ENCODE data around the gene FCHSD2. TPM values are rescaled to one million over a fixed set of nuclear protein-coding genes. Genes with fewer than 3 reads are reported as not detected.

Gene FCHSD2
- total and polyA plus RNA-seq, 4 donors, result 7.6 to 18.7 (median 9.9) TPM

DNA sequence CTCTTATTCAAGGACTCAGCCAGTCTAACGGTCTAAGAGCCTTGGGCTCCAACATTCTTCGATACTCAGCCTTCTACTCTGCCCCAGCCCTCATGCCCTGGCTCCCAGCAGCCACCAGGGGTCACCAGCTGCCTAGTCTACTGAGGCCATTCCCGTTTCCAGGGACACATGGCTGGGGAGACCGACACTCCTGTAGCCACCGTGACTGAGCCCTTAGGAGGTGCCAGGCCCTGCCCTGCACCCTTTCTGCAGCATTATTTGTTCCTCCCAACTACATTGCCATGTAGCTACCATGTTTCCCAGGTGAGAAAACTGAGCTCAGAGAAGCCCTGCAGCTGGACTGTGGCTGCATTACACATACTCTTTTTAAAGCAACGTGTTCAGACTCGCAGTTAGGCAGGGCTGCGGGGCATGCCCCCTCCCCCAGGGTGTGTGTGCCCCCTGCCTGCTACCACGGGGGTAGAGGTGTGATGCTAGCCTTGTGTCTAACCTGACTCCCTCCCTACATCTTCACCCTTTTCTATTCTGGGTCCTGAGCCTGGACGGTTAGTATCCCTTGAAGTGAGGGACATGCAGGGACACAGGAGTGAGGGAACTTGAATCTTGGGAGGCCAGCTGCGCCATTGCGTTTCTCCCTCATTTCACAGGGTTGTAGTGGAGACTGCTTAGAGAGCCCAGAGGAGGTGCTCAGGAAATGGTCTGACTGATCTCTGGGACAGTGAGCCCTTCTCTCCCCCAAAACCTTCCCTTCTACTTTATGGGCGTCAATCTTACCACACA lies 310.4 kb downstream of the FCHSD2 start:
- Histone ChIP-seq H3K27ac (ENCODE audit: low read depth in 1 of 2, low read length in 2 of 2) (peak overlapping the region; percentile 6 to 50), H3K9ac (ENCODE audit: low read depth in 1 of 2, low read length in 2 of 2) (no peak overlapping the region), H3K9me3 (ENCODE audit: control insufficient read depth in 4 of 4, low read length in 3 of 4) (no peaks in the 10 kb centered on the region), H3K4me3 (ENCODE audit: low read depth in 1 of 3, low read length in 3 of 3) (no peak overlapping the region), H3K36me3 (ENCODE audit: control insufficient read depth in 4 of 4, insufficient read depth in 3 of 4, low read depth in 1 of 4, low read length in 3 of 4) (peaks cover 0 to 2% (median 0%) of the 10 kb centered on the region in 4 donors), H3K27me3 (ENCODE audit: control insufficient read depth in 4 of 4, insufficient read depth in 4 of 4, low read length in 3 of 4) (no peaks in the 10 kb centered on the region), H3K4me1 (ENCODE audit: control insufficient read depth in 4 of 4, insufficient read depth in 4 of 4, low read length in 3 of 4) (peaks cover 0 to 23% (median 17%) of the 10 kb centered on the region in 4 donors)
- TF ChIP-seq SP1 (IDR thresholded peaks at IDR 0.05) (no peak), FOXA2 (IDR thresholded peaks at IDR 0.05) (no peak), RAD21 (IDR thresholded peaks at IDR 0.05) (peak; percentile 95 to 97), HNF4A (conservative IDR thresholded peaks at IDR 0.05) (no peak), FOXA1 (IDR thresholded peaks at IDR 0.05) (no peak), JUND (IDR thresholded peaks at IDR 0.05) (no peak), RXRA (IDR thresholded peaks at IDR 0.05) (peak in 1 of 2 donors; percentile 23), GABPA (IDR thresholded peaks at IDR 0.05 in 1 of 2, conservative IDR thresholded peaks at IDR 0.05 in 1 of 2) (no peak)
- TF ChIP-seq, protein P1, sequence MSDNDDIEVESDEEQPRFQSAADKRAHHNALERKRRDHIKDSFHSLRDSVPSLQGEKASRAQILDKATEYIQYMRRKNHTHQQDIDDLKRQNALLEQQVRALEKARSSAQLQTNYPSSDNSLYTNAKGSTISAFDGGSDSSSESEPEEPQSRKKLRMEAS (IDR thresholded peaks at IDR 0.05), result no peak
- TF ChIP-seq, protein P2, sequence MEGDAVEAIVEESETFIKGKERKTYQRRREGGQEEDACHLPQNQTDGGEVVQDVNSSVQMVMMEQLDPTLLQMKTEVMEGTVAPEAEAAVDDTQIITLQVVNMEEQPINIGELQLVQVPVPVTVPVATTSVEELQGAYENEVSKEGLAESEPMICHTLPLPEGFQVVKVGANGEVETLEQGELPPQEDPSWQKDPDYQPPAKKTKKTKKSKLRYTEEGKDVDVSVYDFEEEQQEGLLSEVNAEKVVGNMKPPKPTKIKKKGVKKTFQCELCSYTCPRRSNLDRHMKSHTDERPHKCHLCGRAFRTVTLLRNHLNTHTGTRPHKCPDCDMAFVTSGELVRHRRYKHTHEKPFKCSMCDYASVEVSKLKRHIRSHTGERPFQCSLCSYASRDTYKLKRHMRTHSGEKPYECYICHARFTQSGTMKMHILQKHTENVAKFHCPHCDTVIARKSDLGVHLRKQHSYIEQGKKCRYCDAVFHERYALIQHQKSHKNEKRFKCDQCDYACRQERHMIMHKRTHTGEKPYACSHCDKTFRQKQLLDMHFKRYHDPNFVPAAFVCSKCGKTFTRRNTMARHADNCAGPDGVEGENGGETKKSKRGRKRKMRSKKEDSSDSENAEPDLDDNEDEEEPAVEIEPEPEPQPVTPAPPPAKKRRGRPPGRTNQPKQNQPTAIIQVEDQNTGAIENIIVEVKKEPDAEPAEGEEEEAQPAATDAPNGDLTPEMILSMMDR (IDR thresholded peaks at IDR 0.05; ENCODE audit: low read depth, low read length, missing input control), result peak; percentile 97
- TF ChIP-seq, protein P3, sequence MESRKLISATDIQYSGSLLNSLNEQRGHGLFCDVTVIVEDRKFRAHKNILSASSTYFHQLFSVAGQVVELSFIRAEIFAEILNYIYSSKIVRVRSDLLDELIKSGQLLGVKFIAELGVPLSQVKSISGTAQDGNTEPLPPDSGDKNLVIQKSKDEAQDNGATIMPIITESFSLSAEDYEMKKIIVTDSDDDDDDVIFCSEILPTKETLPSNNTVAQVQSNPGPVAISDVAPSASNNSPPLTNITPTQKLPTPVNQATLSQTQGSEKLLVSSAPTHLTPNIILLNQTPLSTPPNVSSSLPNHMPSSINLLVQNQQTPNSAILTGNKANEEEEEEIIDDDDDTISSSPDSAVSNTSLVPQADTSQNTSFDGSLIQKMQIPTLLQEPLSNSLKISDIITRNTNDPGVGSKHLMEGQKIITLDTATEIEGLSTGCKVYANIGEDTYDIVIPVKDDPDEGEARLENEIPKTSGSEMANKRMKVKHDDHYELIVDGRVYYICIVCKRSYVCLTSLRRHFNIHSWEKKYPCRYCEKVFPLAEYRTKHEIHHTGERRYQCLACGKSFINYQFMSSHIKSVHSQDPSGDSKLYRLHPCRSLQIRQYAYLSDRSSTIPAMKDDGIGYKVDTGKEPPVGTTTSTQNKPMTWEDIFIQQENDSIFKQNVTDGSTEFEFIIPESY (IDR thresholded peaks at IDR 0.05), result no peak
- TF ChIP-seq, protein P4, sequence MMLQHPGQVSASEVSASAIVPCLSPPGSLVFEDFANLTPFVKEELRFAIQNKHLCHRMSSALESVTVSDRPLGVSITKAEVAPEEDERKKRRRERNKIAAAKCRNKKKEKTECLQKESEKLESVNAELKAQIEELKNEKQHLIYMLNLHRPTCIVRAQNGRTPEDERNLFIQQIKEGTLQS (IDR thresholded peaks at IDR 0.05), result no peak
- WGBS, result 47% methylated on average over 13 of the region's 13 CpGs
- DNase-seq (ENCODE audit: low spot score), result peak; percentile 78

DNA sequence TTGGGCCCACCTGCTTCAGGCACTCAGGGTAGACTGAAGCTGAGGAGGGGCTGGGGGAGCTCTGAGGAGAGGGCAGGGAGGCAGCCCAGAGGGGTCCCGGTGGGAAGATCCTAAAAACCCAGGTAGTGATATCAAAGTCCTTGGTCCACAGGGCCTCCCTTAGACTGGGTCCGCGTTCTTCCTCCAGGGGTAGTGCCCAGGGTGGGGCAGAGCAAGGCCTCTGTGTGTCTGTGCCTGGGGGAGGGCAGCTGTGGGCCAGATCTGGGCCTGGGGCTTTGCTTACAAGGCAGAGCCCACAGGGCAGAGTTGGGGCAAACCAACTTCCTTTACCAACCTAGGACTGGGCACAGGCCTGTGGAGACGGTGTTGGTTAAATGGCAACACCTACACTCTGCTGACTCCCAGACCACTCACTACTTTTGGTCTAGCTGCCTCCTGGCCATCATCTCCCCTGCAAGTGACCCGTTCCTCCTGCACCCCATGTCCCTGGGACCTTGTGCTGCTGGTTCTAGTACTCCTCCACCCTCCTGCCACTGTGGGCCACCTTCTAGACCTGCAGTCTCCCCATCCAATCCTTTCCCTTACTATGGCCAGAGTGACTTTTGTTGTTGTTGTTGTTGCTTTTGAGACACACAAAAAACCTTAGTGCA lies 312.1 kb downstream of the FCHSD2 start:
- H3K4me1 ChIP-seq (ENCODE audit: control insufficient read depth in 4 of 4, insufficient read depth in 4 of 4, low read length in 3 of 4), result peaks cover 0 to 23% (median 17%) of the 10 kb centered on the region in 4 donors
- no peak overlapping the region for H3K9ac ChIP-seq (ENCODE audit: low read depth in 1 of 2, low read length in 2 of 2)
- no peaks in the 10 kb centered on the region for H3K36me3 ChIP-seq (ENCODE audit: control insufficient read depth in 4 of 4, insufficient read depth in 3 of 4, low read depth in 1 of 4, low read length in 3 of 4)
- H3K27ac ChIP-seq (ENCODE audit: low read depth in 1 of 2, low read length in 2 of 2), result no peak overlapping the region
- 95% methylated on average over 5 of the region's 5 CpGs for WGBS
- H3K27me3 ChIP-seq (ENCODE audit: control insufficient read depth in 4 of 4, insufficient read depth in 4 of 4, low read length in 3 of 4), result no peaks in the 10 kb centered on the region
- no peak overlapping the region for H3K4me3 ChIP-seq (ENCODE audit: low read depth in 1 of 3, low read length in 3 of 3)
- DNase-seq (ENCODE audit: low spot score), result no peak
- H3K9me3 ChIP-seq (ENCODE audit: control insufficient read depth in 4 of 4, low read length in 3 of 4), result no peaks in the 10 kb centered on the region
- no peak for TF ChIP-seq HNF4G (IDR thresholded peaks at IDR 0.05)
- TF ChIP-seq, protein P5, sequence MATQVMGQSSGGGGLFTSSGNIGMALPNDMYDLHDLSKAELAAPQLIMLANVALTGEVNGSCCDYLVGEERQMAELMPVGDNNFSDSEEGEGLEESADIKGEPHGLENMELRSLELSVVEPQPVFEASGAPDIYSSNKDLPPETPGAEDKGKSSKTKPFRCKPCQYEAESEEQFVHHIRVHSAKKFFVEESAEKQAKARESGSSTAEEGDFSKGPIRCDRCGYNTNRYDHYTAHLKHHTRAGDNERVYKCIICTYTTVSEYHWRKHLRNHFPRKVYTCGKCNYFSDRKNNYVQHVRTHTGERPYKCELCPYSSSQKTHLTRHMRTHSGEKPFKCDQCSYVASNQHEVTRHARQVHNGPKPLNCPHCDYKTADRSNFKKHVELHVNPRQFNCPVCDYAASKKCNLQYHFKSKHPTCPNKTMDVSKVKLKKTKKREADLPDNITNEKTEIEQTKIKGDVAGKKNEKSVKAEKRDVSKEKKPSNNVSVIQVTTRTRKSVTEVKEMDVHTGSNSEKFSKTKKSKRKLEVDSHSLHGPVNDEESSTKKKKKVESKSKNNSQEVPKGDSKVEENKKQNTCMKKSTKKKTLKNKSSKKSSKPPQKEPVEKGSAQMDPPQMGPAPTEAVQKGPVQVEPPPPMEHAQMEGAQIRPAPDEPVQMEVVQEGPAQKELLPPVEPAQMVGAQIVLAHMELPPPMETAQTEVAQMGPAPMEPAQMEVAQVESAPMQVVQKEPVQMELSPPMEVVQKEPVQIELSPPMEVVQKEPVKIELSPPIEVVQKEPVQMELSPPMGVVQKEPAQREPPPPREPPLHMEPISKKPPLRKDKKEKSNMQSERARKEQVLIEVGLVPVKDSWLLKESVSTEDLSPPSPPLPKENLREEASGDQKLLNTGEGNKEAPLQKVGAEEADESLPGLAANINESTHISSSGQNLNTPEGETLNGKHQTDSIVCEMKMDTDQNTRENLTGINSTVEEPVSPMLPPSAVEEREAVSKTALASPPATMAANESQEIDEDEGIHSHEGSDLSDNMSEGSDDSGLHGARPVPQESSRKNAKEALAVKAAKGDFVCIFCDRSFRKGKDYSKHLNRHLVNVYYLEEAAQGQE (IDR thresholded peaks at IDR 0.05), result no peak
- TF ChIP-seq RAD21 (IDR thresholded peaks at IDR 0.05), result no peak
- TF ChIP-seq, protein P2 (IDR thresholded peaks at IDR 0.05; ENCODE audit: low read depth, low read length, missing input control), result no peak
- no peak for TF ChIP-seq JUND (IDR thresholded peaks at IDR 0.05)
- TF ChIP-seq RXRA (IDR thresholded peaks at IDR 0.05), result no peak
- TF ChIP-seq, protein P3 (IDR thresholded peaks at IDR 0.05), result no peak
- no peak for TF ChIP-seq EGR1 (IDR thresholded peaks at IDR 0.05; ENCODE audit: low read depth in 2 of 2)
- no peak for TF ChIP-seq NR2F2 (IDR thresholded peaks at IDR 0.05)
- TF ChIP-seq, protein P4 (IDR thresholded peaks at IDR 0.05), result no peak
- no peak for TF ChIP-seq SP1 (IDR thresholded peaks at IDR 0.05)
- no peak for TF ChIP-seq GABPA (IDR thresholded peaks at IDR 0.05 in 1 of 2, conservative IDR thresholded peaks at IDR 0.05 in 1 of 2)

All from liver (tissue), 9 donors.